Activated CD8-positive, alpha-beta memory T cell treated with anti-CD3 and anti-CD28 coated beads for 1 hour (primary cell): ENCODE measurements around the gene IPO5.

Experiments
- DNase-seq, 2 donors: peaks; one replicate each; pipeline ENCODE4 v3.0.0-alpha.2; 2020; ENCODE audit warnings: low read depth in 1 of 2; ENCODE audit errors: extremely low read depth in 1 of 2

Gene IPO5

DNA sequence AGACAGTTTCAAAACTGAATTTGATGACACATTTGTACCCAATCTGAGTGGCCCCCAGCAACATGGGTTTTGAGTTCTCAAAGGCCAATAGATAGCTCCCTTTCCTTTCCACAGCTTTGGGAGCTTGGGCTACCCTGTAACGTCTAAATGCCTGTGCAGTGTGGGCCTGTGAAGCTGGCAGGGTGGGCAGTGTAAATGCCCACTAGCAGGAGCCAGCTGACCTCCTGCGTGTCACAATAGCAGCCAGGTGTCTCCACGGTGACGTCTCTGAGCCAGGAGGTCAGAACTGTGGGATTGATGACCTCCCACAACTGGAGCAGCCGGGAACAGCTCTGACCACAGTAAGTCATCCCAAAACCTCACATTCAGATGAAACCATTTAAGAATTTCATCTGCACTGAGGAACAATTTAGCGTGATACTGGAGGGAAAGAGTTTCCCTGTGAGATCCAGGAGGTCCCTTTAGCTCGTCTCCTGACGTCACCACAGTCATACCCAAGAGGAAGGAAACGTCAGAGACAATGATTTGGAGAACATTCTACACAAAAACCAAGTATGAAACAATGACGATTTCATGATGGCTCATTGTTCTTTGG is at the start of gene IPO5:
Gene IPO5 (plus strand): TSS at position 300 of the 595 bp plus-strand sequence. CDS start 23,022 bp downstream, outside the sequence.
- no peak for DNase-seq

DNA sequence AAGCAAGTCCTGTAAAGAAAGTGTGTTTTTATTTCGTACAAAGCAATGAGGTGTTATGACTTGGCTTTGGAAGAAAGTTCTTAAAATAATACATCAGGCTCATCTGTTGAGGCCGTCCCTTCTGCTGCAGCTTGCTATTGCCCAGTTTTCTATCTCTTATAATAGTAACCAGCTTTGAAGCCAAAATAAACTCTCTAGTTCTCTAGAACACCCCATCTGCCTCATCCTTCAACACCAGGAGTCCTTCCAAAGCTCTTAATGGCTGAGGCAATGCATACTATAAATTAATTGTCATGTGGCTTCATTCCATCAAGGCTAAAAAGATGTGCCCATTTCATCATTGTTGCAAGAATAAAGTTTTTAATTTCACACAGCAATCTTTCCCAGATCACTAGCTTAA is 49.4 kb upstream of the IPO5 start:
- no peak for DNase-seq

GRCh38 chr13:97905517-97905916 is 48.0 kb upstream of the IPO5 start:
- no peak for DNase-seq

DNA sequence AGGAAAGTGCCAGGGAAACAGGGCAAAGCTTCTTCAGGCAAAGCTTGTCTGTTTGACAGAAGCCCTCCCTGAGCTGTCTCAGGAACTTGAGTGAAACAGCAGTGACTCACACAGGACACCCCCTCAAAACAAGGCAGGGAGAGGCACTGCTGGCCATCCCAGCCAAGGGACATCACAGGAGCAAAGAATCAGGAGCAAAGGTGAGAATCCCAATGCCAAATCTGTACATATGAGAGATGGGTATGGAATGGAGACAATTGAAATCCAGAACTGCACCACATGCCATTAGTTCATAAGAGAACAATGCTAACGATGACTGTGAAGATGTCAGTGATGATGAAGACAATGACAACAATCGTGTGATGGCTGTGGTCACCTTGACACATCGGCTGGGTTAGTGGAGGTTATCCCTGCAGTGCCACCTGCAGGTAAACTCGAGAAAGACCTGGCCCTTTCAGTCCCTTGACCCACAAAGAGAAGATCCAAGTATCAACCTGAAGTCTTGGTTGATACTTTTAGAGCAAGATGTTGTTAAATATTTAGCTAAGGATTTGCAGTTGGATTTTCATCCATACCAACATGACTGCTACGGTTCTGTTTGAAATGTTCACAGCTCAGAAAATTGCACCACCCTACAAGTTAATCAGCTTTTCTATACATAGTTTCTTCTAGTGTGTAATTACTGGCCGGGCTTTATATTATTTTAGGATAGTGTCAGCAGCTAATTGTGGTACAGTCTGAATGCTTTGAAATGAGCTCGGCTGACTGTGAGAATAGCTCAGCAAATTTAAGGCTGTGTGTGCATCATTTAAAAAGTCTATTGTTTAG is 42.0 kb upstream of the IPO5 start:
- no peak for DNase-seq

GRCh38 chr13:97912139-97912535 is 41.3 kb upstream of the IPO5 start:
- no peak for DNase-seq

DNA sequence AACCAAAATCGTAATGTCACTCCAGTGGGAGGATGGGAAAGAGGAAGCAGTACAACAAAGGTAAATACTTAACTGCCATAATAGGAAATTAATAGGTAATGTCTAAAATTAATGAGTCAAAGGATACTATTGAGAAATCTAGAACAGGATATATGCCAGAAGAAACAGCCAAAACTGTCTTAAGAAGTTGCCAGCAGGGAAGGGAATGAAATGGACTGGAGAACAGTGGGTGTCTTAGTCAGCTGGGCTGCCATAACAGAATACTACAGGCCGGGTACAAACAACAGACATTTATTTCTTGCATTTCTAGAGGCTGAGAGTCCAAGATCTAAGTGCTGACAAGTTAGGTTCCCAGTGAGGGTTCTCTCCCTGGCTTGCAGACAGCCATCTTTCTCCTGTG is 40.3 kb upstream of the IPO5 start:
- no peak for DNase-seq

GRCh38 chr13:97914540-97914939 is 38.9 kb upstream of the IPO5 start:
- DNase-seq = no peak

DNA sequence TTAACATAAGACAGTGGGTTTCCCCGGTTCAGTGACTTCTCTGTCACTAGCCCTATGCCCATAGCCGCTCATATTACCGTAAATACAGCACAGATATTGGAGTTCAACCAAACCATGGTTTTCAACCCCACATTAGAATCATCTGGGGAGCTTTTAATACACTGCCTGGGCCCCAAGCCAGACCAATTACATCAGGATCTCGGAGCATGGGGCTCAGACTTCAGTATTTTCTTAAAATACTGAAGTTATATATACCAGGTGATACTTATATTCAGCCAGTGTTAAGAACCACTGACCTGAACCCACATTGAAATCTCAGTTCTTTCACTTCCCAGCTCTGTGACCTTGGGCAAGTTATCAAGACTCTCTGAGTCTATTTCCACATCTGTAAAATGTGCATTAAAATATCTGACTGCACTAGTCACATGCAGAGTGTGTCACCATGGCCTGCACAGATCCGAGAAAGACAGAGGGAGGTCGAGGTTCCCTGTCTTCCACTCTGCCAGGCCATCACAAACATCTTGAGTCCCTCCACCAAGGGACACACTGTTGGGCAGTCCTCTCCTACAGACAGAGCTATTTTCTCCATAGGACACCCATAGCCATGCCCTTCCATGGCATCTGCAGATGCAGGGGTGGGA is 32.2 kb upstream of the IPO5 start:
- DNase-seq = no peak

DNA sequence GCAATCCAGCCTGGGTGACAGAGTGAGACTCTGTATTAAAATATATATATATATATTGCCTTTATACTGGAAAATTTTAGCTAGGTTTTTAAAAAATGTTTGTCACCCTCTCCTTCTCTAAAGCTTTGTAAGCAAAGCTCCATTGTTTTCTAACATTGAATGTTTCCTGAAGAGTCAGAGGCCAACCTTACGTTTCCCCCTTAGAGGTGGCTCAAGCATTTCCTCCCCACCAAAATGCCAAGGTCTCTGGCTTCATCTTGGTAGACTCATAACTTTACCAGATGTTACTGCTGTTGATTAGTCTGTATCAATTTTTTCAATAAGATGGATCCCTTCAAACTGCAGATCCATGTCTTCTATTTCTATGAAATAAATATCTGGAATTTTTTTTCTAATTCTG is 25.2 kb upstream of the IPO5 start:
- DNase-seq = no peak

- DNase-seq = no peak
Observed at GRCh38 chr13:97932036-97932435, 21.4 kb upstream of the IPO5 start.

GRCh38 chr13:97932647-97933046 is 20.8 kb upstream of the IPO5 start:
- no peak for DNase-seq

DNA sequence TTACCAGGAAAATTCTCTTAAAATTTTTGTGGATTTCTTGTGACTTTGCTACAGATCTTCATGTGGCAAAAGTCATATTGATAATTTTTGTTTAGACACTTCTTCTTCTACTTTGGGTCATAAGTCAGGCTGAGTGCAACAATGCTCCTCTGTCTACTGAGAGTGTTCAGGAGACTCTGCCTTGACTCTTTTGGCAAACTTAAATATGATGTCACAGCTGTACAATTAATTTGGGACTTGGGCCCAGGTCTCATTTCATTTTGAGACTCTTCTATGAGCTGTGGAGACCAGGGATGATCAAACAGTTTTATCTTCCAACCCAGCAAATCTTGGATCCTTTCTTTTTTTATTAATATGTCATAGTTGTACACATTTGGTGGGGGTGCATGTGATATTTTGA is 19.7 kb upstream of the IPO5 start:
- no peak for DNase-seq

DNA sequence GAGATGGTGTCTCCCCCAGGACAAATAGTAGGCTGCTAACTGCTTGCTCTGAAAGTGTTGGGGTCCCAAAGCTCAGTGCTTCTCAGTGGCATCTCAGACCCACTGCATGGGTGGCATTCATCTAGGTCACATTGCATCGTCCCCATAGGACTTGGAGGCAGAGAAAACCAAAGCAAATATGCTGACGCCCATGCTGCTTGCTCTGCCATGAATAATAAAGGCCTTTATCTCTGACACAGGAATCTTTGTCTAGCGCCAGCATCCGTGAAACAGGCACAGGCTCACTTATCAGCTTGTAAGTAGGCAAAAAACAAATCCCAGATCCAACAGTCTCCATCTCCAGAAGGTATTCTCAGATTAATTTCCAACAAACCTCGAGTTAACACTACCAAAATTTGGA is 18.9 kb upstream of the IPO5 start:
- no peak for DNase-seq

GRCh38 chr13:97935071-97935470 is 18.4 kb upstream of the IPO5 start:
- no peak for DNase-seq

DNA sequence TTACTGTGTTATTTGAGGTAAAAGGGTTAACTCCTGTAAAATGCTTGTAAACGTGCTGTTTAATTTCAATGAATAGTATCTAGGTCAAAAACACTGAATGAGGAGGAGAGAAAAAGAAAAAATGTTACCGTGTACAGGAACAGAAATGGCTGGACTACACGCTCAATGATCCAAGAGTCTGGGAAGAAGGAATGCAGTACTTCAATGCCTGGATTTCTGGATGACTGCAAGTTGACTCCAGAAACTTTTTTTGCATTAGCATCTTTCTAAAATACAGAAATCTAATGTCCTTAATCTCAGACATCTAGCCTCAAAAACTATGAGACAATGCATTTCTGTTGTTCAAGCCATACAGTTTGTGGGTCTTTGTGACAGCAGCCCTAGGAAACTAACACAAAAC is 17.4 kb upstream of the IPO5 start:
- DNase-seq = no peak

DNA sequence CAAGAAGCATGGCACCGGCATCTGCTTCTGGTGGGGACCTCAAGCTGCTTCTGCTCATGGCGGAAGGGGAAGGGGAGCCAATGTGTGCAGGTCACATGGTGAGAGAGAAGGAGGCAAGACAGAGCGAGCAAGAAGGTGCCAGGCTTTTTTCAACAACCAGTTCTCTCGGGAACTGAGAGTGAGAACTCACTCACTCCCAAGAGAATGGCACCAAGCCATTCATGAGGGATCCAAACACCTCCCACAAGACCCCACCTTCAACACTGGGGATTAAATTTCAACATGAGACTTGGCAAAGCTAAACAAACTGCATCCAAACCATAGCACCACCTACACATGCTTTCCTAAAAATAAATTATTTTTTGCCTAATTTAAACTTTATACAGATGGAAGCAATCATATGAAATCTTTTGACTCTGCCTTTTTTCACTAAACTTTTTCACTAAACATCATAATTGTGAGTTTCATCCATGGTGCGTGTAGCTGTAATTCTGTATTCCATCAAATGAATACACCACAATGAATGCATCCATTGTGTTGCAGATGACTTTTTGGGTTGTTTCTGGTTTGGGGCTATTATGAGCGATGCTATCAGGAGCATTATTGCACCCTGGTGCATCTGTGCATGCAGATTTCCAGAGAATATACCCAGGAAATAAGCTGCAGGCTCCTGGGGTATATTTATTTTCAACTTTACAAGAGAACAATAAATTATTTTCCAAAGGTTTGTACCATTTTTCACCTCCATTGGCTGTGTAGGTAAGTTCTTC is 14.6 kb upstream of the IPO5 start:
- DNase-seq = no peak

DNA sequence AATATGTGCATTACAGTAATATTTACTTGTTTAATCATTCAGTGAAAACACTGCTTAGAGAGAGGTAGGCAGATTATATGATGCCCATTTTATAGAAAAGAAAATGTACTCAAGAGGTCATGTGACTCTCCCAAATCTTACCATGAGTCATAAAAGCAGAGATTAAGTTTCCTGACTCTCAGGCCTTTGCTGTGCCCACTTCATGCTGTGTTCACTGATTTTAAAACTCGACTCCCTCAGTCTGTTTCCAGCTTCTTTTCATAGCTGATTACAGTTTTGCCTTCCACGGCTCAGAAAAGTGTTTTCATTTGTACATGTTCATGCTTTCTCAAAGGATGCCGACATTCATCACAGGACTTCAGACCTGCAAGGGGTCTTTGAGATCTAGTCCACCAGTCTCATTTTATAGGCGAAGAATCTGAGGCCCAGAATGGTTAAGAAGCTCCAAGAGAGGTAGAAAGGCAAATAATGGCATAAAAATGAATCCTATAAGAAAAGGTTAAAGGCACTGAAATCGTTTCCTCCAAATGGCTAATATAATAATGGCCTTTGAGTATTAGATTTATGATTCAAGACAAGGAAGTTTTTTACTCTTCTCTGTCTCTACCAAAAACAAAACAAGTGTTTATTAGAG is 9.0 kb upstream of the IPO5 start:
- no peak for DNase-seq

DNA sequence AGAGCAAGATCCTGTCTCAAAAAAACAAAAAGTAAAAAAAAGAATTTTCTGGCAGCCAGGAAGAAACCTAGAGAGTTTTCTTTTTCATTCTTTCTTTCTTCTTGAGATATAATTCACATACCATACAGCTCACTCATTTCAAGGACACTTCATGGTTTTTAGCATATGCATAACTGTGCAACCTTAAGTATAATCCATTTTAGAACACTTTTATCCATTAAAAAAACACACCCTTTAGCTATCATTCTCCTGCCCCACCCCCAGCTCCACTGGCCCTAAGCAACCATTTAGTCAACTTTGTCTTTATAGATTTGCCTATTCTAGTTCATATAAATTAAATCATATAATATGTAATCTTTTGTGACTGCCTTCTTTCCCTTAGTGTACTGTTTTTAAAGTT is 8.1 kb upstream of the IPO5 start:
- no peak for DNase-seq

GRCh38 chr13:97945792-97946419 is 7.6 kb upstream of the IPO5 start:
- DNase-seq = no peak

DNA sequence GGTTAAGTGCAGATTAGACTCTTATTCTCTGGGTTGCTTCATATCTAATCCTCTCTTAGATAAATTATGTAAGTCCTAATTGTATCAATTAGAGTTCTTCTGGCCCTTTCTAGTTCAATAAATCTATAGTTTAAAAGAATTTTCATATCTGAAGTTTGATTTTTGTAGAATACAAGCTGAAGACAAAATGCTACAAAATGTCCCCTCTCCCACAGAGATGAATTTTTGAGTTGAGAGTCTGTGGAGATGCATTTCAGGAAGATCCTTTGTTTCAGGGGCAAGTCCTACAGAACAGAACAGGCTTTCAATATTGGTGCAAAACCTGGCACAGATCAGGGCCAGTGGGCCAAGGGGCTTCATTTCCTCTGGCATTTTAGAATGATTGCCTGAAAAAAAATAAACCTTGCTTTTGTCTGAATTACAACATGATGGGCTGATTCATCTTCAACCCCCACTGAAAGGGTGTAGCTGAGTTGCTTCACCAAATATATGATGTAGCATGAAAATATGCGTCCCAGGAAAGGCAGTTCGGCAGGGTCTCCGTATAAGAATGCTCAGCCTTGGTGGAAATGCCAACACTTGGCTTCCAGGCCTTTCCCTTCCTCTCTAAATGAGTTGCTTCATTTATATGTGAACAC is 6.4 kb upstream of the IPO5 start:
- DNase-seq = no peak
